ENCODE measurements around the gene ULK3.
"Not testable (repeated sequence)": the region's sequence is repeated elsewhere in the genome, so short reads cannot be mapped to it uniquely, and the experiment has no call there.

The ULK3 gene

DNA sequence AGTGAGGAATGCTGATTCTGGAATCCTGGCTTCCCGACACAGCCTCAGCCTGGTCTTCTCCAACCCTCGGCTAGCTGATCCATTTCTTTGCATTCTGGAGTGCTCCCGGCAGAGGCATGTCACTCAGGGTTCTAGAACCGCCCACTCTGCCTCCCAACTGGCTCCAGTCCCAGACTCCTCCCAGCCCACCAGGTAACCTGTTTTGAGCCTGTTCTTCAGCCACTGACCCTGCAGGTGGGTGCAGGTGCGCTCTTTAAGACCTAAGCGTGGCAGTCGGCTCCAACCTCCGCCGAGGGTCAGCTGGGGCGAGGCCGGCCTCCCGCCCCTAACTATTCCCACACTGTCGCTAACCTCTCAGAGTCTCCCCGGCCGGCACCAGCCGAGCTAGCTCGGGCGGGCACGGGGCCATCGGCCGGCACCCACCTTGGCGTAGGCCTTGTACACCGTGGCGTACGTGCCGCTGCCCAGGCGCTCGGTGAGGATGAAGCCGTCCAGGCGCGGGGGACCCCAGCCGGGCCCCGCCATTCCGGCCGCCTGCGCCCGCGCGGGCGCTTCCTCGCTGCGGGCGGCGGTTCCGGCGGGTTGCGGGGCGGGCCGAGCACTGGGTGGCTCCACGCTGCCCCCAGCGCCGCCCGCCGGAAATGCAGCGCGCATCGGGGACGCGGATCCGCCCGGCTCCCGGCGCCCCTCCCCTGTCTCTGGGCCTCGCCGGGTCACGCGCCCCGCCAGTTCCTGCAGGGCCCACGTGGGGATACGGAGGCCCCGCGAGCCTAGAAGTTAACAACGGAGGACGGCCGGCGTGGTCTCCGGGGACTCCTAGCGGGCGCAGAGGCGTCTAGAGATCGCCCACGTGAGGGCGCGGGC lies at the start of gene ULK3:
Gene ULK3, minus strand, starts transcription at position 576 of the 864 bp plus-strand sequence. Its CDS starts 51 bp downstream, at position 525.
- DNase-seq = peak; percentile 81 to 83

DNA sequence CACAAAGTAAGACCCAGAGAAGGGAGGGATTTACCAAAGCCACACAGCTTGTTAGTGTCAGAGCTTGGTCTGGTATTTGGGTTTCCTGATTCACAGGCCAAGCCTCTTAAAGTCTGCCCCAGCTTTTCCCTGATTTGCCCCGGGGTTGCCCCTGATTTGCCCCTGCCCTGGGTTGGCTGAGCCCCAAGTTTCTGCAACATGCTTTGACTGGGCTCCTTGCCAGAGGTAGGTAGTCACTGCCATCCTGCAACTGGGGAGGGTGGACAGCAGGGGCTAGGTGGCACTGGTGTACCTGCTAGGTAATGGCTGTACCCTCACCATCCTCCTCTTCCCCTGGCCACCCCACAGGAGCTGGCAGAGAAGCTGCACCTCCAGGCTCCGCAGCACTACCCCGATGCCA lies 49.4 kb upstream of the ULK3 start:
- DNase-seq = no peak

DNA sequence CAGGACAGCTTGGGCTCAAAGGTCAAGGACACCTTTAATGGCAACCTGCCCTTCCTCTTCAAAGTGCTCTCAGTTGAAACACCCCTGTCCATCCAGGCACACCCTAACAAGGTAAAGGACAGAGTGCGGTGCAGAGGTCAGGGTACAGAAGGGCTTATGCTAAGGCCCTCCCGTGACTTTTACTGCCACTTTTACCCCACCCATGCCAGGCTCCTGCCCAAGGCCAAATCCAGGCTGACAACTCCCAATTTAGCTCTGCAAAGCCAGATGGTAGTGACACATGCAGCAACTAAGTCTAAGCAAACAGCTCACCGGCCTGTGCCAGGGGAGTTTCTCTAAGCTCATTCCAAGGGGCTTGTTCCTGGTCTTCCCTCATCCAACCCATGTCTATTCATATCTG lies 48.5 kb upstream of the ULK3 start:
- no peak for DNase-seq

GRCh38 chr15:74890665-74890960 lies 47.7 kb upstream of the ULK3 start:
- no peak for DNase-seq

- DNase-seq = peak; percentile 69 to 74
Observed at GRCh38 chr15:74889883-74890664, 47.1 kb upstream of the ULK3 start, which contains the start of gene MPI. TSS of gene MPI (plus strand) at chr15:74890042. CDS start at chr15:74890074, 32 bp downstream.

DNA sequence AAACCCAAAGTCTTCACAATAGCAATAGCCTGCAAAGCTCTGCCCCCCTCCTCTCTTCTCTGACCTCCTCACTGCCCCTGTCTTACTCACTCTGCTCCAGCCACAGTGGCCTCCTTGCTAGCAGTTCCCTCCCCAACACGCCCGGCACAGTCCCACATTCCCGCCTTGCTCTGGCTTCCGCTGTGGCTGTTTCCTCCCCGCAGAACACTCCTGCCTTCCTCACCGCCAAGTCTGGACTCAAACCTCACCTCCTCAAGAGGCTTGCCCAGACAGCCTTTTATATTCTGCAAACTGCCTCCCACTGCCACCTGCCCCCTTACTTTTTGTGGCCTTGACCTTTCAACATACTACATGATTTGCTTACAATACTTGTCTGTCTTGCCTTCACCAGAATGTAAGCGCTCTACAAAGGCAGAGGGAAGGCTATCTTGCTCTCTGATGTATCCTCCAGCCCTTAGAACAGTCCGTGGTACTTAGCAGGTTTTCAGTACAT lies 46.5 kb upstream of the ULK3 start:
- no peak for DNase-seq

GRCh38 chr15:74888716-74889115 lies 45.8 kb upstream of the ULK3 start:
- no peak for DNase-seq

DNA sequence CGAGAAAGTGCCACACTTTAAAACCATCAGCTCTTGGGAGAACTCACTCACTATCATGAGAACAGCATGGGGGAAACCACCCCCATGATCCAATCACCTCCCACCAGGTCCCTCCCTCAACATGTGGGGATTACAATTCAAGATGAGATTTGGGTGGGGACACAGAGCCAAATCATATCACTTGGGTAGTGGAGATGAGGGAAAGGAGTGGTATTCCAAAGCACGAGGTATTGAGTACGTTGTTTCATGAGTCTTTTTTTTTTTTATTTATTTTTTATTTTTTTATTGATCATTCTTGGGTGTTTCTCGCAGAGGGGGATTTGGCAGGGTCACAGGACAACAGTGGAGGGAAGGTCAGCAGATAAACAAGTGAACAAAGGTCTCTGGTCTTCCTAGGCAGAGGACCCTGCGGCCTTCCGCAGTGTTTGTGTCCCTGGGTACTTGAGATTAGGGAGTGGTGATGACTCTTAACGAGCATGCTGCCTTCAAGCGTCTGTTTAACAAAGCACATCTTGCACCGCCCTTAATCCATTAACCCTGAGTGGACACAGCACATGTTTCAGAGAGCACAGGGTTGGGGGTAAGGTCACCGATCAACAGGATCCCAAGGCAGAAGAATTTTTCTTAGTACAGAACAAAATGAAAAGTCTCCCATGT lies 44.7 kb upstream of the ULK3 start:
- not testable (repeated sequence) for DNase-seq

- DNase-seq = no peak
Observed at GRCh38 chr15:74885461-74885860, 42.5 kb upstream of the ULK3 start.

- no peak for DNase-seq
Observed at GRCh38 chr15:74884428-74885223, 41.7 kb upstream of the ULK3 start.

- no peak for DNase-seq
Observed at GRCh38 chr15:74882528-74882927, 39.6 kb upstream of the ULK3 start.

- no peak for DNase-seq
Observed at GRCh38 chr15:74878273-74878672, 35.3 kb upstream of the ULK3 start.

GRCh38 chr15:74873756-74874424 lies 30.9 kb upstream of the ULK3 start:
- peak; percentile 33 to 47 for DNase-seq

- DNase-seq = peak; percentile 83 to 88
Observed at GRCh38 chr15:74873036-74873755, 30.2 kb upstream of the ULK3 start, which contains the start of gene SCAMP2. TSS of gene SCAMP2 (minus strand) at chr15:74873365. CDS start at chr15:74873255, 110 bp downstream.

GRCh38 chr15:74872702-74873035 lies 29.7 kb upstream of the ULK3 start:
- no peak for DNase-seq

DNA sequence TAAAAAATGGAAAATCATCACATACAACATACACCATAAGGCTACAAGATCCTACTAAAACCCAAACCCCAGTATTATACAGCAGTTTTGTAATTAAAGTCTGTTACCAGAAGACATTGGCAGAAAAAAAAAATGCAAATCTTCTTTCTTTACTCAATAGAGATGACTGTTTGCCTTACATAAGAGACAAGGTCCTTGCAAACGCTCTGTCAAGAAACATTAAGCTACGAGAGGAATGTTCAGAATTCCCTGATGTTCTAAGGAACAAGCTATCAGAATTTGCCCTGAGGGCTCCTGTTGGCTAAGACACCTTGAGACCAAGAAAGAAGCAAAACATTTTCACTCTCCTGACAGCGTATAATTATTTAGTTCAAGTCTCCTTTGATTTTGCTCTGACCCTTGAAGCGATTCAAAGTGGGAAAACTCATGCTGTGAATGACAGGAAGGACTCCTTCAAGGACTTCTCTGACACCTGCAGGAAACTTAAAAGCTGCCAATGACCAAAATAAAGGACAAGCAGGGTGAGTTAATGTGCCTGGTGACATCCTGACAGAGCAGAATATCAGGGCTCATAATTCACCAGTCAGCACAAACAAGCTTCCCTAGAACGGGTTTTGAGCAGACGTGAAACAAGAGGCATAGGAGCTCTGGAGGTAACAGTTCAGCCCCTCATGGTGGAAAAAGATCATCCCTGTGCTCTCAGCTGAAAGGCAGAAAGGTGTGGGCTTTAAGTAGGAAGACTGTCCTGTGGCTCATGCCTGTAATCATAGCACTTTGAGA lies 27.7 kb upstream of the ULK3 start:
- DNase-seq = no peak

GRCh38 chr15:74869726-74870407 lies 26.9 kb upstream of the ULK3 start:
- peak; percentile 96 to 98 for DNase-seq

- DNase-seq = no peak
Observed at GRCh38 chr15:74869372-74869725, 26.4 kb upstream of the ULK3 start.

DNA sequence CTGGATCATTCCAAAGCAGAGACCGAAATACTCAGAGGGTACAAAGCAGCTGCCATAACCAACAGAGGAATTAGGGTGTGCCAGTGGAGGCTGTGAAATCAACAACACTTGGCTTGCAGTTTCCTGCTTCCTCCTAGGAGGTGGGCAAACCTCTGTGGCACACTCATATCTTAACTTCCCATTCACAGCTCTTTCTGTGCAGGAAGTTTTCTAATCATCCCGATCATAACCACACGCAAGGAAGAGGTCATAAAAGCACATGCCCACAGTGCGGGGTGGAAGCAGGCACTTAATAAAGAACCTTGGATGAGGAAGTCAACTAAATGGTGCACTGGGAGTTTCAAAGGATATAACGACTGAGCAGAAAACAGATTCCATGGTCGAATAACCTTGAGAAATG lies 25.1 kb upstream of the ULK3 start:
- peak; percentile 86 to 87 for DNase-seq
